Neural cell (in vitro differentiated cells): Measurements from ENCODE around the gene DYNC1I2. TPM values are rescaled to one million over a fixed set of nuclear protein-coding genes. Genes with fewer than 3 reads are reported as not detected.
A peak's percentile ranks its signal among the peaks of the same experiment; 100 is the strongest.

Experiments used
- H2AFZ ChIP-seq: fragments of 200-600, 300-800 bp; sonication (generic), shearing (Covaris generic); 2 replicates; pipeline ENCODE4 v1.6.0; 2014; ENCODE audit warnings: low read depth, mild to moderate bottlenecking, antibody characterized with exemption, low read length, moderate library complexity
- H3F3A ChIP-seq: fragments of 200-600 bp; shearing (Covaris generic); 2 replicates; pipeline ENCODE4 v1.6.1; 2016; ENCODE audit warnings: mild to moderate bottlenecking, moderate library complexity, mixed read lengths, antibody characterized with exemption, low read length; ENCODE audit not compliant: insufficient read depth, poor library complexity, severe bottlenecking
- H3K27ac ChIP-seq: fragments of 200-600, 300-800 bp; sonication (generic), shearing (Covaris generic); 2 replicates; pipeline ENCODE4 v1.5.1; 2014; ENCODE audit warnings: mild to moderate bottlenecking, low read length, moderate library complexity
- H3K27me3 ChIP-seq: fragments of 300-800, 200-600 bp; sonication (generic), shearing (Covaris generic); 2 replicates; pipeline ENCODE4 v1.6.0; 2014; ENCODE audit warnings: mild to moderate bottlenecking, low read depth, low read length, moderate library complexity; ENCODE audit not compliant: insufficient read depth
- H3K36me3 ChIP-seq: fragments of 300-800, 200-600 bp; sonication (generic), shearing (Covaris generic); 2 replicates; pipeline ENCODE4 v1.5.1; 2014; ENCODE audit warnings: mild to moderate bottlenecking, antibody characterized with exemption, low read length, moderate library complexity; ENCODE audit not compliant: insufficient read depth
- H3K4me2 ChIP-seq: fragments of 300-800, 200-600 bp; sonication (generic), shearing (Covaris generic); 2 replicates; pipeline ENCODE4 v1.6.0; 2014; ENCODE audit warnings: mild to moderate bottlenecking, low read length
- H3K4me3 ChIP-seq: fragments of 300-800, 200-600 bp; sonication (generic), shearing (Covaris generic); 2 replicates; pipeline ENCODE4 v1.5.1; 2014; ENCODE audit warnings: mild to moderate bottlenecking, low read length, moderate library complexity
- H3K79me2 ChIP-seq: fragments of 200-600 bp; shearing (Covaris generic); replicated peaks from 2 replicates; pipeline ENCODE4 v1.6.0; 2014; ENCODE audit warnings: mild to moderate bottlenecking, low read length, moderate library complexity; ENCODE audit not compliant: insufficient read depth
- H3K9ac ChIP-seq: fragments of 300-800, 200-600 bp; sonication (generic), shearing (Covaris generic); 2 replicates; pipeline ENCODE4 v1.6.1; 2016; ENCODE audit warnings: mild to moderate bottlenecking, low read length, mixed read lengths
- H3K9me2 ChIP-seq: fragments of 200-600 bp; shearing (Covaris generic); 2 replicates; pipeline ENCODE4 v1.6.1; 2016; ENCODE audit warnings: mild to moderate bottlenecking, low read length, mixed read lengths; ENCODE audit not compliant: insufficient read depth
- H3K9me3 ChIP-seq: fragments of 200-600, 300-800 bp; sonication (generic), shearing (Covaris generic); 2 replicates; pipeline ENCODE4 v1.6.1; 2016; ENCODE audit warnings: mild to moderate bottlenecking, mixed run types, low read length, moderate library complexity, mixed read lengths
- H4K20me1 ChIP-seq: fragments of 200-600 bp; shearing (Covaris generic); 2 replicates; pipeline ENCODE4 v1.6.1; 2016; ENCODE audit warnings: mild to moderate bottlenecking, mixed run types; ENCODE audit not compliant: insufficient read depth
- EP300 ChIP-seq: fragments of 450-650 bp; conservative IDR thresholded peaks from 2 replicates; pipeline ENCODE4 v1.6.1; 2014; ENCODE audit warnings: antibody characterized with exemption, mild to moderate bottlenecking, moderate library complexity; ENCODE audit not compliant: poor library complexity, severe bottlenecking
- EZH2 ChIP-seq: fragments of 200-600, 300-800 bp; shearing (Covaris generic), sonication (generic); IDR thresholded peaks from 2 replicates; pipeline ENCODE4 v1.6.1; 2014; ENCODE audit warnings: antibody characterized with exemption, low read length, borderline replicate concordance, mild to moderate bottlenecking; ENCODE audit not compliant: insufficient read depth, poor library complexity, severe bottlenecking
- MXI1 ChIP-seq: fragments of 450-650 bp; conservative IDR thresholded peaks from 2 replicates; pipeline ENCODE4 v1.6.1; 2014; ENCODE audit warnings: antibody characterized with exemption, mild to moderate bottlenecking; ENCODE audit not compliant: poor library complexity, severe bottlenecking
- POLR2AphosphoS5 ChIP-seq: IDR thresholded peaks from 2 replicates; pipeline ENCODE4 v1.6.1; 2012
- RAD21 ChIP-seq: fragments of 450-650 bp; conservative IDR thresholded peaks from 2 replicates; pipeline ENCODE4 v1.6.1; 2014; ENCODE audit warnings: antibody characterized with exemption, mild to moderate bottlenecking, moderate library complexity
- REST ChIP-seq: IDR thresholded peaks from 2 replicates; pipeline ENCODE4 v1.6.1; 2012; ENCODE audit warnings: borderline replicate concordance
- SMC3 ChIP-seq: fragments of 450-650 bp; conservative IDR thresholded peaks from 2 replicates; pipeline ENCODE4 v1.6.1; 2014; ENCODE audit warnings: antibody characterized with exemption, mild to moderate bottlenecking, moderate library complexity; ENCODE audit not compliant: poor library complexity
- TAF1 ChIP-seq: IDR thresholded peaks from 2 replicates; pipeline ENCODE4 v1.6.1; 2012; ENCODE audit warnings: low read depth
- polyA plus RNA-seq: library from polyadenylated mRNA; depleted of rRNA; stranded (reverse); fragments of >200 nt; gene quantifications from 2 replicates; pipeline ENCODE4 v1.2.3, GENCODE V29; 2014
- TF ChIP-seq, protein P1 (sequence below): fragments of 450-650 bp; IDR thresholded peaks from 2 replicates; pipeline ENCODE4 v1.5.1; 2014; ENCODE audit warnings: antibody characterized with exemption, mild to moderate bottlenecking, moderate library complexity; ENCODE audit not compliant: poor library complexity, severe bottlenecking

DYNC1I2 gene
- polyA plus RNA-seq, 1 donor from 2014 or later, result 561 TPM

GRCh38 chr2:171726847-171727450 lies 39.7 kb downstream of the DYNC1I2 start:
- H3K4me3 ChIP-seq, result peak overlapping the region; percentile 54
- no peak overlapping the region for H3K9ac ChIP-seq
- no peaks in the 10 kb centered on the region for H3K9me3 ChIP-seq
- peaks cover 33% of the 10 kb centered on the region for H3K79me2 ChIP-seq
- H3K4me2 ChIP-seq, result peak overlapping the region; percentile 23
- peaks cover 3% of the 10 kb centered on the region for H3F3A ChIP-seq
- TF ChIP-seq EZH2, result no peak
- no peaks in the 10 kb centered on the region for H4K20me1 ChIP-seq
- H3K36me3 ChIP-seq, result peaks cover 14% of the 10 kb centered on the region
- H3K27ac ChIP-seq, result peak overlapping the region; percentile 90
- H2AFZ ChIP-seq, result no peak overlapping the region
- H3K27me3 ChIP-seq, result no peaks in the 10 kb centered on the region
- no peaks in the 10 kb centered on the region for H3K9me2 ChIP-seq

GRCh38 chr2:171728989-171729951 lies 42.0 kb downstream of the DYNC1I2 start:
- no peaks in the 10 kb centered on the region for H3K27me3 ChIP-seq
- H3K79me2 ChIP-seq, result peaks cover 33% of the 10 kb centered on the region
- H4K20me1 ChIP-seq, result no peaks in the 10 kb centered on the region
- H3F3A ChIP-seq, result peaks cover under 1% of the 10 kb centered on the region
- no peaks in the 10 kb centered on the region for H3K9me3 ChIP-seq
- H3K4me2 ChIP-seq, result no peak overlapping the region
- H3K27ac ChIP-seq, result no peak overlapping the region
- peak overlapping the region; percentile 25 for H3K4me3 ChIP-seq
- TF ChIP-seq REST (no peak), POLR2AphosphoS5 (no peak), MXI1 (no peak), EP300 (no peak), SMC3 (no peak), RAD21 (no peak), EZH2 (no peak), TAF1 (no peak)
- TF ChIP-seq, protein P1, sequence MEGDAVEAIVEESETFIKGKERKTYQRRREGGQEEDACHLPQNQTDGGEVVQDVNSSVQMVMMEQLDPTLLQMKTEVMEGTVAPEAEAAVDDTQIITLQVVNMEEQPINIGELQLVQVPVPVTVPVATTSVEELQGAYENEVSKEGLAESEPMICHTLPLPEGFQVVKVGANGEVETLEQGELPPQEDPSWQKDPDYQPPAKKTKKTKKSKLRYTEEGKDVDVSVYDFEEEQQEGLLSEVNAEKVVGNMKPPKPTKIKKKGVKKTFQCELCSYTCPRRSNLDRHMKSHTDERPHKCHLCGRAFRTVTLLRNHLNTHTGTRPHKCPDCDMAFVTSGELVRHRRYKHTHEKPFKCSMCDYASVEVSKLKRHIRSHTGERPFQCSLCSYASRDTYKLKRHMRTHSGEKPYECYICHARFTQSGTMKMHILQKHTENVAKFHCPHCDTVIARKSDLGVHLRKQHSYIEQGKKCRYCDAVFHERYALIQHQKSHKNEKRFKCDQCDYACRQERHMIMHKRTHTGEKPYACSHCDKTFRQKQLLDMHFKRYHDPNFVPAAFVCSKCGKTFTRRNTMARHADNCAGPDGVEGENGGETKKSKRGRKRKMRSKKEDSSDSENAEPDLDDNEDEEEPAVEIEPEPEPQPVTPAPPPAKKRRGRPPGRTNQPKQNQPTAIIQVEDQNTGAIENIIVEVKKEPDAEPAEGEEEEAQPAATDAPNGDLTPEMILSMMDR, result no peak
- no peaks in the 10 kb centered on the region for H3K9me2 ChIP-seq
- H3K36me3 ChIP-seq, result peaks cover 14% of the 10 kb centered on the region
- H3K9ac ChIP-seq, result no peak overlapping the region
- H2AFZ ChIP-seq, result no peak overlapping the region
